Mammary epithelial cell (primary cell): ENCODE results near the gene AKT2.

Source experiments
- CTCF ChIP-seq, 2 donors: IDR thresholded peaks in 1 of 2; conservative IDR thresholded peaks in 1 of 2; 2 replicates each; pipeline ENCODE4 v1.5.1; 2011 to 2012; ENCODE audit warnings: inconsistent platforms in 2 of 2, low read length in 2 of 2, mild to moderate bottlenecking in 2 of 2, control low read depth in 1 of 2, low read depth in 1 of 2; ENCODE audit not compliant: insufficient read depth in 1 of 2; ENCODE audit errors: extremely low read depth in 1 of 2
- EZH2 ChIP-seq: IDR thresholded peaks from 2 replicates; pipeline ENCODE4 v1.6.1; 2012; ENCODE audit warnings: low read length, inconsistent platforms, borderline replicate concordance

GRCh38 chr19:40184273-40184672 is 100.9 kb downstream of the AKT2 start:
- TF ChIP-seq CTCF (conservative IDR thresholded peaks at IDR 0.05 in 1 of 2, IDR thresholded peaks at IDR 0.05 in 1 of 2; ENCODE audit: extremely low read depth in 1 of 2, insufficient read depth in 1 of 2, low read depth in 1 of 2, low read length in 2 of 2) (no peak), EZH2 (no peak)
